Esophagus squamous epithelium (tissue), 4 donors: ENCODE results near the gene LHPP.

Experiments used
- POLR2A ChIP-seq, 4 donors: fragments of 450-650 bp; IDR thresholded peaks; one replicate each; pipeline ENCODE4 v1.6.1; 2017; ENCODE audit warnings: antibody characterized with exemption in 4 of 4, mild to moderate bottlenecking in 4 of 4, moderate library complexity in 3 of 4
- TF ChIP-seq, protein P1 (sequence below), 6 experiments: fragments of 450-650 bp in 4 of 6; fragments of 200-600 bp in 2 of 6; sonication (generic) in 2 of 6; IDR thresholded peaks; one replicate each; pipeline ENCODE4 v1.5.1; 2016 to 2019; ENCODE audit warnings: antibody characterized with exemption in 6 of 6, mild to moderate bottlenecking in 4 of 6, moderate library complexity in 4 of 6

DNA sequence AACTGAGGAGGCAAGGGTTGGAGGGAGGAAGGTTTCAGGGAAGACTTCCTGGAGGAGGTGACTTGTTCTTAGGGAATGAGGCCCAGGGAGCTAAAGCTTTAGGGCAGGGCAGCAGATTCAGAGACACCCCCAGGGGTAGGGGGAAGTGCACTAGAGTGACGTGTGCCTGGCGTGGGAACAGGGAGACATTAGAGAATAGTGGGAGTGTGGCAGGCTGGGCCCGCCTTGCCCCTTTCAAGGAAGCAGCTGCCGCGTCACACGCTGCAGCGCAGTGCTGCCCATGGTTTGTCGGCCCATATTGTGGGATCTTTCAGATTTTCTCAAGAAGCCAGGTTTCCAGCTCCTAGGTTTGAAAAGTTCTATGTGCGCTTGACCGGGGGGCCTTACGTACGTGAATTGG is 139.4 kb downstream of the LHPP start:
- TF ChIP-seq, protein P1, sequence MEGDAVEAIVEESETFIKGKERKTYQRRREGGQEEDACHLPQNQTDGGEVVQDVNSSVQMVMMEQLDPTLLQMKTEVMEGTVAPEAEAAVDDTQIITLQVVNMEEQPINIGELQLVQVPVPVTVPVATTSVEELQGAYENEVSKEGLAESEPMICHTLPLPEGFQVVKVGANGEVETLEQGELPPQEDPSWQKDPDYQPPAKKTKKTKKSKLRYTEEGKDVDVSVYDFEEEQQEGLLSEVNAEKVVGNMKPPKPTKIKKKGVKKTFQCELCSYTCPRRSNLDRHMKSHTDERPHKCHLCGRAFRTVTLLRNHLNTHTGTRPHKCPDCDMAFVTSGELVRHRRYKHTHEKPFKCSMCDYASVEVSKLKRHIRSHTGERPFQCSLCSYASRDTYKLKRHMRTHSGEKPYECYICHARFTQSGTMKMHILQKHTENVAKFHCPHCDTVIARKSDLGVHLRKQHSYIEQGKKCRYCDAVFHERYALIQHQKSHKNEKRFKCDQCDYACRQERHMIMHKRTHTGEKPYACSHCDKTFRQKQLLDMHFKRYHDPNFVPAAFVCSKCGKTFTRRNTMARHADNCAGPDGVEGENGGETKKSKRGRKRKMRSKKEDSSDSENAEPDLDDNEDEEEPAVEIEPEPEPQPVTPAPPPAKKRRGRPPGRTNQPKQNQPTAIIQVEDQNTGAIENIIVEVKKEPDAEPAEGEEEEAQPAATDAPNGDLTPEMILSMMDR (IDR thresholded peaks at IDR 0.05) = no peak
- TF ChIP-seq POLR2A (IDR thresholded peaks at IDR 0.05) = no peak
